ENCODE data around the gene CIAPIN1.

DNA sequence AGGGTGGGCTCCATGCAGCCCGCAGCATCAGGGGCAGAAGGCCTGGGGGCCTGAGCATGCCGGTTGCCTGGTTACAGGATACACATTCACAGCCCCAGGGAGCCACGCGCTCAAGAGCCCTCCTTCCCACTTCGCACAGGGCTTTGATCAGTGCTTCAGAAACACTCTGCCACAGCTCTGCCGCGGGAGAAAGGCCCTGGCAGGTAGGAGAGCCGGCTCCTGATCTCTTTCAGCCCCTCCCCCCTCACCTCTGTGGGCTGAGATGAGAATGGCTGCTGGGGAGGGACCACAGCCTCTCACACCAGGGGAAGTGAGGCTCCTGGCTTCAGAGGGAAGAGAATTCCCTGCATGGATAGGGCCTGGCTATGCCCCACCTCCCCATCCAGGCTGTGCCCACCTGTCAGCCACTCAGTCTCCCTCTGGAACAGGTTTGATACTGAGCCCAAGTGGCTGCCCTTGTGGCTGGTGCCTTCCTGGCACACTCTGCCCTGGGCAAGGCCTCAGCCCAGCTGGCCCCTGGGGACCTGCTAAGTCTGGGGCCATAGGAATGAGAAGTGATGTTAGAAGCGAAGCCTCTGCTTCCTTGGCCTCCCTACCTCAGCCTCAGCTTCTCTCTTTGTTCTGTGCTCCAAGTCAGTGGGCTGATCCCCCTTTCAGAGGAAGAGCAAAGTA, 30.5 kb upstream of the CIAPIN1 start:
- TF ChIP-seq POLR2A (IDR thresholded peaks at IDR 0.05; ENCODE audit: low read depth, low read length): no peak
- no peak for TF ChIP-seq POLR2AphosphoS5 (IDR thresholded peaks at IDR 0.05; ENCODE audit: low read depth, low read length)
